ENCODE results near the gene LRRC4C.

DNA sequence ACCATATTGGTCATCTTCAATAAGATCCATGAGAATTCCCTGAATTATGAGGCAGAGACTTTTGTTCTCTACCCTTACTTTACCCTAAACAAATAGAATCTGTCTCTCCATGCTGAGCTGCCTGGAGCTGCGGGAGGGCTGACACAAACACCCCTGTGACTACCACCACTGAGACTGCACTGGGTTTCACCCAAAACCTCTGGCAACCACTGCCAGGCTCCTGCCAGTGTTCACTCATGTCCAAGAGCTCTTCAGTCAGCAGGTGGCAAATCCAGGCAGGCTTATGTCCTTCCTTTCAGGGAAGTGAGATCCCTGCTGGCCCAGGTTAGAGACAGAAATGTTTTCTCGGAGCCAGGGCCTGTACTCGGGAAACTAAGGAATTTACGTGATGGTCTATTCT, 1105.3 kb downstream of the LRRC4C start:
- TF ChIP-seq, protein P1, sequence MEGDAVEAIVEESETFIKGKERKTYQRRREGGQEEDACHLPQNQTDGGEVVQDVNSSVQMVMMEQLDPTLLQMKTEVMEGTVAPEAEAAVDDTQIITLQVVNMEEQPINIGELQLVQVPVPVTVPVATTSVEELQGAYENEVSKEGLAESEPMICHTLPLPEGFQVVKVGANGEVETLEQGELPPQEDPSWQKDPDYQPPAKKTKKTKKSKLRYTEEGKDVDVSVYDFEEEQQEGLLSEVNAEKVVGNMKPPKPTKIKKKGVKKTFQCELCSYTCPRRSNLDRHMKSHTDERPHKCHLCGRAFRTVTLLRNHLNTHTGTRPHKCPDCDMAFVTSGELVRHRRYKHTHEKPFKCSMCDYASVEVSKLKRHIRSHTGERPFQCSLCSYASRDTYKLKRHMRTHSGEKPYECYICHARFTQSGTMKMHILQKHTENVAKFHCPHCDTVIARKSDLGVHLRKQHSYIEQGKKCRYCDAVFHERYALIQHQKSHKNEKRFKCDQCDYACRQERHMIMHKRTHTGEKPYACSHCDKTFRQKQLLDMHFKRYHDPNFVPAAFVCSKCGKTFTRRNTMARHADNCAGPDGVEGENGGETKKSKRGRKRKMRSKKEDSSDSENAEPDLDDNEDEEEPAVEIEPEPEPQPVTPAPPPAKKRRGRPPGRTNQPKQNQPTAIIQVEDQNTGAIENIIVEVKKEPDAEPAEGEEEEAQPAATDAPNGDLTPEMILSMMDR (IDR thresholded peaks at IDR 0.05), result no peak
- no peak for TF ChIP-seq ELF4 (CRISPR knock-in tag; IDR thresholded peaks at IDR 0.05; ENCODE audit: low read depth)
